Activated naive CD8-positive, alpha-beta T cell treated with anti-CD3 and anti-CD28 coated beads, Interleukin-2, amount 10 ng/mL, durations not matched to agents 7 days and 5 days (primary cell): ENCODE results near the gene PLA2G5. TPM values are rescaled to one million over a fixed set of nuclear protein-coding genes. Genes with fewer than 3 reads are reported as not detected.

ENCODE experiments used
- ATAC-seq: fragments of 150-1000 bp; cut with Tn5 transposase; one replicate; pipeline ENCODE4 v1.10.0; 2021; ENCODE audit warnings: low read depth, moderate library complexity
- POLR2A ChIA-PET: fragments of 350-600 bp; sonication (Branson Sonifier 250); formaldehyde crosslinking; loops from one replicate; lab custom pipeline; 2021; ENCODE audit warnings: antibody characterized with exemption; lab: Charles Lee
- DNase-seq: peaks from one replicate; pipeline ENCODE4 v3.0.0; 2021
- H3K27ac Mint-ChIP-seq: one replicate; pipeline ENCODE4 v1.8.0; 2022; ENCODE audit warnings: mild to moderate bottlenecking, mixed read lengths
- H3K27me3 Mint-ChIP-seq: one replicate; pipeline ENCODE4 v1.8.0; 2022; ENCODE audit warnings: mild to moderate bottlenecking, moderate library complexity, mixed read lengths
- H3K36me3 Mint-ChIP-seq: one replicate; pipeline ENCODE4 v1.8.0; 2021; ENCODE audit warnings: mild to moderate bottlenecking, mixed read lengths
- H3K4me1 Mint-ChIP-seq: one replicate; pipeline ENCODE4 v1.8.0; 2021; ENCODE audit warnings: mixed read lengths
- H3K4me3 Mint-ChIP-seq: one replicate; pipeline ENCODE4 v1.8.0; 2022; ENCODE audit warnings: mild to moderate bottlenecking, moderate library complexity, mixed read lengths
- H3K9me3 Mint-ChIP-seq: one replicate; pipeline ENCODE4 v1.8.0; 2021; ENCODE audit warnings: mixed read lengths
- total RNA-seq, 2 experiments: library from RNA; stranded (reverse); gene quantifications; one replicate each; pipeline ENCODE4 v1.2.3, GENCODE V29; 2021

Gene PLA2G5
- total RNA-seq, 2 experiments from 2014 or later, result not detected

DNA sequence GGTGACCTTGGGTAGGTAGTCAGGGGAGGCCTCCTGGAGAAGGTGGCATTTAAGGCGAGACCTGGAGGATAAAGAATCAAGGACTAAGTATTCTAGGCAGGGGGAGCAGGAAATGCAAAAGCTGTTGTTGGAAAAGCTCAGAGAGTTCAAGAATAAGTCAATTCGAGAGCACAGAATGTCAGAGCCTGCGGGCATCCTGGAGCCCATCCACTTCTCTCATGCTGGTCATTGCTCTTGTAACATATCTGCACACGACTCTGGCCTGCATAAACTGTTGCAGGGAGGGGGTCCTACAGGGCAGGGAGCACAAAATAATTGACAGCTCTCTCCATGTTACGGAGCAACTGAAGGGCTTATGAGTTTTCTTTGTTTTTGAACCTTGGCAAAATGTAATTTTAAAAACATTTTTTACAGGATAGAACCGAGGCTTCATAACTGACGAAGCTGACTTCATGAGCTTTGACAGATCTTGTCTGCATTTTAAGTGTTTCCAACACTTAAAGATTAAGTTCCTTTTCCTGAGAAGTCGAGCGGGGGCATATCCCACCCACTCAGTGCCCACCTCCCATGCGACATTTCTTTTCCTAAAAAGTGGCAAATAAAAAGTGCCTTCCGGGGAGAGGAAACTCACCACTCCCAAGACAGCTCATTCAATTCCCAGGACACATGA, 4.2 kb downstream of the PLA2G5 start:
- Mint-ChIP-seq H3K27me3 (peaks cover 42% of the 10 kb centered on the region), H3K27ac (no peak overlapping the region), H3K36me3 (no peaks in the 10 kb centered on the region)

DNA sequence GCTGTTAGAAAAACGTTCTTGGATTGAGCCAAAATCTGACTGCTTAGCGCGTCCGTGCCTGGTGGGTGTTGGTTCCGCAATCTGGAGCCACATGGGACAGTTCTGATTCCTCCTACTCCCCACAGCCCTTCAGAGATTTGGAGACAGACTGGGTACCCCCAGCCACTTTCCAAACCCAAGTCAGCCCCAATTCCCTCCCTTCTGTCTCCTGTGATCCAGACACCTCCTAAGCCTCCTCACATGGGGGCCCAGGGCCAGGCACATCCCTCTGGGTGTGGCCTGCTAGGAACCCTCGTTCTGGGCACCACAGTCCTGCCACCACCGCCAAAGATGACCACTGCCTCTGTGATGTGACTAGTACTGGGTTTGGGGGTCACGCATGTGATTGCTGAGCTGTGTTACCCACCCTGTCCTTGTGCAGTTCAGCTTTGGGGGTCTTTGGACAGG, 4.8 kb downstream of the PLA2G5 start:
- Mint-ChIP-seq H3K36me3 (no peaks in the 10 kb centered on the region), H3K27me3 (peaks cover 46% of the 10 kb centered on the region), H3K9me3 (no peaks in the 10 kb centered on the region), H3K4me3 (no peak overlapping the region), H3K27ac (no peak overlapping the region), H3K4me1 (peaks cover 10% of the 10 kb centered on the region)
- DNase-seq (no peak), ATAC-seq (no peak)
- POLR2A ChIA-PET, result no interaction called here

More for the DNA sequence above, 4.2 kb downstream of the PLA2G5 start:
- POLR2A ChIA-PET, result no interaction called here
- H3K9me3 Mint-ChIP-seq, result no peaks in the 10 kb centered on the region
- H3K4me3 Mint-ChIP-seq, result no peak overlapping the region
- peaks cover 8% of the 10 kb centered on the region for H3K4me1 Mint-ChIP-seq
- ATAC-seq, result no peak
- DNase-seq, result no peak

DNA sequence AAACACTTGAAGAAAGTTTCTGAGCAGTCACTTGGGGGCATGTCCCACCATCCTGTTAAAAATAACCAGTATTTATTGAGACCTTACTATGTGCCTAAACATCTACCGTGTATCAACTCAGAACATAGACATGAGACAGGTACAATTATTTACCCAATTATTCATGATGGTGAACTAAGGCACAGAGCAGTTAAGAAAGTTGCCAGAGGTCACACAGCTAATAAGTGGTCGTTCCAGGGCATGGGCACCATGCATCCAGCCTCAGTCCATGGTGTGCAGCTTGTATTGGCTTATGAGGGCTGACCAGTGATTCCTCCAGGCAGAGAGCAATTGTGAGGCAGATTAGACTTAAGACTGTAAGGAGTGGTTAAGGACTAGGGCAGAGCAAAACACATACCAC, 5.4 kb downstream of the PLA2G5 start:
- ATAC-seq (no peak), DNase-seq (no peak)
- Mint-ChIP-seq H3K27me3 (peaks cover 48% of the 10 kb centered on the region), H3K4me1 (peaks cover 11% of the 10 kb centered on the region), H3K36me3 (no peaks in the 10 kb centered on the region), H3K9me3 (no peaks in the 10 kb centered on the region), H3K27ac (no peak overlapping the region), H3K4me3 (no peak overlapping the region)
- POLR2A ChIA-PET, result no interaction called here

DNA sequence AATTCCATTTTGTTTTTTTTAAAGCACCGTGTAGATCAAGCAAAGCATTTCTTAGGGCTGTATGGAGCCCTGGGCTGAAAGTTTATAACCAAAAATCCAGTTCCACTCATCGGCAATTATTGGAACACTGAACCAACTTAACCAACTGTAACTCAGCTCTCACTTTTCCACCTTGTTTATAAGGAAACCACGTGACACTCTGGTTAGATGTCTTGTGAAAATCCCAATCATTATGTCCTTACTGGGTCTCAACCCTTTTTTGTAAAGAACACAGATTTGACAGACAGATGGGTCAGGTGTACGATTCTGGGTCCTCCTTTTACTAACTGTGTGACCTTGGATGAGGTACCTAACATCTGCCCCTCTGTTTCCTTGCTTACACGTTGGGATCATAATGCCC, 6.2 kb downstream of the PLA2G5 start:
- Mint-ChIP-seq H3K4me3 (no peak overlapping the region), H3K36me3 (no peaks in the 10 kb centered on the region), H3K27ac (no peak overlapping the region), H3K27me3 (peaks cover 55% of the 10 kb centered on the region), H3K4me1 (peaks cover 20% of the 10 kb centered on the region), H3K9me3 (no peaks in the 10 kb centered on the region)
- DNase-seq, result no peak
- no peak for ATAC-seq
- POLR2A ChIA-PET, result no interaction called here

DNA sequence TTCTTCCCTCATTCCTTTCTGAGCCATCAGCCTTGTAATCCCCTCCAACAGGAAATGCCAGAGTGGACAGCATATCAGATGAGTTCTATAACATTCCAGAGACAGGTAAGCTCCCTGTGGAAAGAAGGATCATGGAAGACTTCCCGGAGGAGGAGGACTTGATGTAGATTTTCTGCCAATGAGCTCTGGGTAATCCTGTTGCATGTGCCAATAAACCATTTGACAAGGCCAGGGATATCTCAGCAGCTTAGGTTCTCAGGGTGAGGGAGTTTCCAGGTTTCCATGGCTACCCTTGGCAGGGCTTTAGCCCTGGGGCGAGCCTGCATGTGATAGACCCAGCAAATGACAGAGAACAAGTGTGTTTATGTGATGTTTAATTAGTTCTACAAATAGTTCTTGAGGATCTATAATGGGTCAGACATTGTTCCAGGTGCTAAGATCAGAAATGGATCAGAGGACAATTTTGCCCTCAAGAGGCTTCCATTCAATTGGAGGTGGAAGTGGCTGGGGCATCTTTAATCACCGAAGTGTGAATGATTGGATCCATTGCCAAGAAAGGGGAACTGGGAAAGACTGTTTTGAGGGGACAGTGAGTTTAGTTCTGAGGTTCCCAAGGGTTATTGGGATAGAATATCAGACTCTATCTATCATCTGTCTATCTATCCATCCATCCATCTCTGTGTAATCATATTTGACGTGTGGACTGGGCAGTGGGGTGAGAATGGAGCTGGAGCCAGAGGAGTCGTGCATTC, 6.9 kb downstream of the PLA2G5 start:
- DNase-seq, result no peak
- POLR2A ChIA-PET, result no interaction called here
- H3K4me1 Mint-ChIP-seq, result peaks cover 23% of the 10 kb centered on the region
- H3K9me3 Mint-ChIP-seq, result no peaks in the 10 kb centered on the region
- ATAC-seq, result no peak
- H3K27ac Mint-ChIP-seq, result no peak overlapping the region
- H3K36me3 Mint-ChIP-seq, result no peaks in the 10 kb centered on the region
- peaks cover 60% of the 10 kb centered on the region for H3K27me3 Mint-ChIP-seq
- H3K4me3 Mint-ChIP-seq, result no peak overlapping the region

DNA sequence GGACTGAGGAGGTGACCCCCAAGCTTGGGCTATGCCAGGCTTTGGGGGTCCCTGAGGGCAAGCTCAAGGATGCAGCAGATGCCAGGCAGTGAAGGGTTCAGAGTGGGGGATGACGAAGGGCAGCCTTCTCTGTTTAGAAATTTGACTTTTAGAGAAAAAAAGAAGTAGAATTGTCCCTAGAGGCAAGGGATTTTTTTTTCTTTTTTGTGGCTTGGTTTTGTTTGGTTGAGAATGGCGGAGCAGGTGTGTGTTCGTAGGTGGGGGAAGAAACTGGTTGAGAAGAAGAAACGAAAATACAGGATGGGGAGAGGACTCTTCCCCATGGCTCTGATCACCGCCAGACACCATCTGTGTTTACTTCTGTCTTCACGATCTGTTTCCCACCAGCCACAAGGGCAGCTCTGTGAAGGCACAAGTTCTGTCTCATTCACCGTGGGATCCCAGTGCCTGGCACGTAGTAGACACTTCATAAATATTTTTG, 8.2 kb downstream of the PLA2G5 start:
- Mint-ChIP-seq H3K4me1 (peaks cover 23% of the 10 kb centered on the region), H3K27ac (no peak overlapping the region), H3K27me3 (peaks cover 65% of the 10 kb centered on the region), H3K9me3 (no peaks in the 10 kb centered on the region), H3K4me3 (peak overlapping the region; percentile 15), H3K36me3 (no peaks in the 10 kb centered on the region)
- POLR2A ChIA-PET, result no interaction called here
- DNase-seq (no peak), ATAC-seq (no peak)

DNA sequence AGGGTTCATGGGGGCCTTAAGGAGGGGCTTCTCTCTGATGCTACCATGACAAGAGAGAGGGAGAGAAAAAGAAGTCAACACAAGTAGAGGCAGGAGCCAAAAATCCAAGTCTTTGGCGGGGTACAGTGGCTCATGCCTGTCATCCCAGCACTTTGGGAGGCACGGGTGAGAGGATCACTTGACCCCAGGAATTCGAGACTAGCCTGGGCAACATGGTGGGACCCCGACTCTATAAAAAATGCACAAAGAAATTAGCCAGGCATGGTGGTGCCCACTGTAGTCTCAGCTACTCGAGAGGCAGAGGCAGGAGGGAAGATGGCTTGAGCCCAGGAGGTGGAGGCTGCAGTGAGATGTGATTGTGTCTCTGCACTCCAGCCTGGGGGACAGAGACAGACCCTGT, 8.7 kb downstream of the PLA2G5 start:
- peaks cover 65% of the 10 kb centered on the region for H3K27me3 Mint-ChIP-seq
- no peak overlapping the region for H3K4me3 Mint-ChIP-seq
- H3K9me3 Mint-ChIP-seq, result no peaks in the 10 kb centered on the region
- no peak for ATAC-seq
- POLR2A ChIA-PET, result no interaction called here
- H3K4me1 Mint-ChIP-seq, result peaks cover 23% of the 10 kb centered on the region
- DNase-seq, result no peak
- no peak overlapping the region for H3K27ac Mint-ChIP-seq
- no peaks in the 10 kb centered on the region for H3K36me3 Mint-ChIP-seq

DNA sequence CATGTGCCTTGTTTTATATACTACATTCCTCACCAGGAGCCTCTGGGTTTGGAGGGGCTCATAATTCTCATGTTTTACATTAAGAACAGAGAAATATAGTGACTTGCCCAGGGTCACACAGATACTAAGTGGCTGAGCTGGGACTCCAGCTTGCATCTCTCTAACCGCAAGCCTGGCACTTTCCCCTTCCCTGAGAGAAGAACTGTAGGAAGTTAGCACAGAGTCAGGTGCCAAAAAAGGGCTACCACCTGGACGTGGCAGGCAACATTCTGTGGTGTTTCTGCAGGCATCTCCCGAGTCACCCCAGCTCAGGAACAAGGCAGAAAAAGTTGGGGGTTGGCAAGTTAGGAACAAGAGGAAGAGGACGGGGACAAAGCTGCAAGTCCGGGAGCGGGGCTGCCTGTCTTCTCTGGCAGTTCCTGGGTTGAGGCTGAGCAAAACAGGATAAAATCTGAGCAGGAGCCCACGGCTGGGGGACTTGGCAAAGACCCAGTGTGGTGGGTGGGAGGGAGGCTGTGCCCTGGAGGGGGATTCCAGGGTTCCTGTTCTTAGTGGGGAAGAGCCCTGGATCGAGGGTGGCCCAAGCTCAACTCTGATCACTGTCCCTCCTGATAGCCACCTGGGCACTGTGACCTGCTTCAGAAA, 9.8 kb downstream of the PLA2G5 start:
- no peak overlapping the region for H3K27ac Mint-ChIP-seq
- peaks cover 60% of the 10 kb centered on the region for H3K27me3 Mint-ChIP-seq
- H3K4me1 Mint-ChIP-seq, result peaks cover 23% of the 10 kb centered on the region
- no peak overlapping the region for H3K4me3 Mint-ChIP-seq
- no peaks in the 10 kb centered on the region for H3K36me3 Mint-ChIP-seq
- no peak for DNase-seq
- H3K9me3 Mint-ChIP-seq, result no peaks in the 10 kb centered on the region
- POLR2A ChIA-PET, result no interaction called here
- ATAC-seq, result no peak

DNA sequence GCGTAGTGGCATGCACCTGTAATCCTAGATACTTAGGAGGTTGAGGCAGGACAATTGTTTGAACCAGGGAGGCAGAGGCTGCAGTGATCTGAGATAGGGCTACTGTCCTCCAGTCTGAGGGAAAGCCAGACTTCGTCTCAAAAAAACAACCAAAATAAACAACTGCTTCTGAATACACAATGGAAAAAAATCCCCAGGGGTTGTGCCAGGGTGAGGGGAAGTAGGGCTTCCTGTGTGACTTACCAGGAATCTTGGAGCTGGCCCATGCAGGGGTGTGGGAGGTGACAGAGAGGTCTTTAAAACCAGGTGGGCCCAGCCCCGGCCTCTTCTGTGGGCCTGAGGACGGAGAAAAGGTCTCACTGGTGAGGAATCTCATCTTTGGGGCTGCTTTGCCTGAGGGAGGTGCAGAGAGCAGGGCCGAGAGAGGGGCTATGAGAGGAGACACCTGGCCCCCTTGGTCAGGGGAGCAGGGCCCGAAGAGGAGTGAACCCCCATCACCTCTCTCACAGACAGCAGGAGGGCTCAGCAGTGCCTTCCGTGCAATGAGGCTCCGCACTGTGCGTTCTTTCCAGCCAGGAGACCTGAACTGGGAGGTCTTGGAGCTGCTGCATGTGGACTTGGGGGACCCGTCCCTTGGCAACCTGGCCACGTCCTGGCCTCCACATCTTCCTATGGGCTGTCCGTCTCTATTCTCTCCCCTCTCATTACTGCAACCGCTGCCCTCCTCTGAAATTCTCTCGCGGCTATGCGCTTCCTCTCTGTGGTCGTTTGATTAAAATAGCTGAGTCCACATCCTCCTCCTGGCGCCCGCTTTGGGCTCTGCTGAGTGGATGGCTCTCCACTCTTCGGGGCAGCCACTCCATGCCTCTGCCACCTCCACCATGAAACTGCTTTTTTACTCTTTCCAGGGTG, 10.7 kb downstream of the PLA2G5 start:
- peak; percentile 53 for DNase-seq
- POLR2A ChIA-PET, result interaction anchor here (0.6 kb wide), 1 partner anchor 9 kb away, joined by 3 read pairs; no protein-coding TSS in a partner anchor
- peaks cover 52% of the 10 kb centered on the region for H3K27me3 Mint-ChIP-seq
- peaks cover 23% of the 10 kb centered on the region for H3K4me1 Mint-ChIP-seq
- no peaks in the 10 kb centered on the region for H3K9me3 Mint-ChIP-seq
- H3K36me3 Mint-ChIP-seq, result no peaks in the 10 kb centered on the region
- peak overlapping the region; percentile 57 for H3K4me3 Mint-ChIP-seq
- peak; percentile 94 for ATAC-seq
- peak overlapping the region; percentile 47 for H3K27ac Mint-ChIP-seq

DNA sequence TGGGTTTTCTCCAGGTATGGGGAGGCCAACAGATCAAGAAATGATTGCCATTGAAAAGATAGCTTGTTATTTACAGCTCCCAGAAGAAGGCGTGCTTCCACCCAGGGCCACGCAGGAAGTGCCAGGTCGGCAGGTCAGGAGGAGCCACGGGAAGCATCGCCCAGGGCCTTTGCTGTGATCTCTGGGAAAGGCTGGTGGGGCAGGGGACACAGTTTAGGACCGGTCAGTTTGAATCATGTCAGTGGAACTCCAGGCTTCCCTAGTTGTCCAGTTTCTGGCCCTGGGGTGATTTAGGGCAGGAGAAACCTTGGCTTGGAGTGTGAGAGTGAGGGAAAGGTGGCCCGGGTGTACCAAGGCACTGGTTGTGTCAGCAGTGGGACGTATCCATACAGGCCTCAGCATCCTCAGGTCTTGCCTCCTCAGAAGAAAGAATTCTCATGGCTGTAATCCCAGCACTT, 11.4 kb downstream of the PLA2G5 start:
- Mint-ChIP-seq H3K9me3 (no peaks in the 10 kb centered on the region), H3K27me3 (peaks cover 52% of the 10 kb centered on the region), H3K36me3 (no peaks in the 10 kb centered on the region), H3K4me1 (peaks cover 23% of the 10 kb centered on the region), H3K27ac (peak overlapping the region; percentile 47), H3K4me3 (peak overlapping the region; percentile 57)
- POLR2A ChIA-PET, result interaction anchor here (0.6 kb wide), 1 partner anchor 9 kb away, joined by 3 read pairs; no protein-coding TSS in a partner anchor
- DNase-seq (no peak), ATAC-seq (peak; percentile 11)

DNA sequence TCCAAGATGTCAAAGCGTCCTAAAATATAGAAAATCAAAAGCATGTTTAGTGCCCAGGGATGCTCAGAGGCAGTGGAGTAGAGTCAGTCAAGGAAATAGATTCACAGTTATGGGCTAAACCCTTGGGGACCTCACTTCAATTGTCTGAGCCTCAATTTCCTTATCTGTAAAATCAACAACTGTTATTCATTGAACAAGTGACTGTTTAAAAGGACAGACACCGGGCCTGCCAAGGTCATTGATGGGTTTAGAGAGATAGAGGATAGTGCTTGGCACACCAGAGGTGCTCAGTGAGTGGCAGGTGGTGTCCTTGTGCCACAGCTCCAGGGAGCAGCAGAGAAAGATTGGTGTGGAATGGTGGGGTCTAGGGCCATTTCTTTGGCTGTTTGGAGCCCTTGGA, 12.8 kb downstream of the PLA2G5 start:
- Mint-ChIP-seq H3K4me3 (no peak overlapping the region), H3K27me3 (peaks cover 42% of the 10 kb centered on the region), H3K27ac (no peak overlapping the region), H3K9me3 (no peaks in the 10 kb centered on the region), H3K36me3 (no peaks in the 10 kb centered on the region), H3K4me1 (peaks cover 23% of the 10 kb centered on the region)
- no peak for DNase-seq
- POLR2A ChIA-PET, result no interaction called here
- ATAC-seq, result no peak

DNA sequence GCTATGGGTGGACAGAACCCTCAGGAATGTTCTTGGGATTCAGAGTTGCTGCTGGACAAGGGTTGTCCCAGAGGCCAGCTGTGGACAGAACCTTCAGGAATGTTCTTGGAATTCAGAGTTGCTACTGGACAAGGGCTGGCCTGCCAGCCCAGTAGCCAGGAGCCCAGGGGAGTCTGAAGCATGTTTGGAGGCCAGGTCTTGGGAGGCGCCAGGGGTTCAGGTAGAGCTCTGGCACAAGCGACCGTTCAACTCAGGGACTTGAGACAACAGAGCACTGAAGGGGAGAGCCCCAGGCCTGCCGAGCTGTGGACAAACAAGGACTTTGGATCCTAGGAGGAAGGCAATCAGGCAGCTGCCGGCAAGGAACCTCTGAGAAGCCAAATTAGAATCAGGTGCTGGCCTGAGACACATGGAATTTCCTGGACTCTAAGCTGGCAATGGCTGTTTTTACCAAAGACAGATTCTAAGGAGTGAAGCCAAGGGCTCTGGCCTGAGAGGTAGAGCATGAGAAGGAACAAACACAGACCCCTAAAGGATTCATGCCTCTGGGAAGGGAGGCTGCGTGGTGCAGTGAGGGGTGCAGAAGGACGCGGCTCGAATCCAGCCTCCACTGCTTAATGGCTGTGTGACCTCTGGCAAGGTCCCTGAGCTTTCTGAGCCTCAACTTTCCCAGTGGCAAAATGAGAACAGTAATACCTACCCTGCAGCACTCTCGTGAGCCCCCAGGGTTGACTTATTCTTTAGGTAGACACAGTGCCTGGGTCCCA, 13.4 kb downstream of the PLA2G5 start:
- Mint-ChIP-seq H3K4me1 (peaks cover 17% of the 10 kb centered on the region), H3K4me3 (no peak overlapping the region), H3K9me3 (no peaks in the 10 kb centered on the region), H3K27ac (no peak overlapping the region), H3K36me3 (no peaks in the 10 kb centered on the region), H3K27me3 (peaks cover 36% of the 10 kb centered on the region)
- ATAC-seq, result no peak
- POLR2A ChIA-PET, result no interaction called here
- no peak for DNase-seq
